Activated CD4-positive, alpha-beta T cell treated with anti-CD3 and anti-CD28 coated beads, Interleukin-2, amount 50 U/mL, for 48 hours (primary cell): Measurements from ENCODE around the gene MGAT4B.
"Not testable (repeated sequence)": the region's sequence is repeated elsewhere in the genome, so short reads cannot be mapped to it uniquely, and the experiment has no call there.

Source experiments
- DNase-seq, 2 experiments: peaks; one replicate each; pipeline ENCODE4 v3.0.0-alpha.2; 2020

Gene MGAT4B

DNA sequence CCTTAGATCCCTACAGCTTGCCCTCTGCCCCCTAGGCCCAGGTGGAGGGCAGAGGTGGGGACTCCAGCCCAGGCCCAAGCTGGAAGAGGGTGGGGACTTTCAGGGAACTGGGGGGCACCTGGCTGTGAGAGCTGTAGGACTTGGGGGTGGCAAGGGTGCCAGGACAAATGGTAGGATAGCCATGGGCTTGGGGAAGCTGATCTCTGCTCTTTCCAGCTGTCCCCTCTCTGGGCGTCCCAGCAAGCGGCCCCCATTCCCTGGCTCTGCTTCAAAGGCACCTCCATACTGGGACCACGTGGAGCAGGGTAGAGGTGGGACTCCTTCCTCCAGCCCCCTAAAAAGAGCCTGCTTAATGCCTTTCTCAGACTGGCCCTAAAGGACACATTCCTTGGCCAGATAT, 12.5 kb downstream of the MGAT4B start:
- DNase-seq: no peak

DNA sequence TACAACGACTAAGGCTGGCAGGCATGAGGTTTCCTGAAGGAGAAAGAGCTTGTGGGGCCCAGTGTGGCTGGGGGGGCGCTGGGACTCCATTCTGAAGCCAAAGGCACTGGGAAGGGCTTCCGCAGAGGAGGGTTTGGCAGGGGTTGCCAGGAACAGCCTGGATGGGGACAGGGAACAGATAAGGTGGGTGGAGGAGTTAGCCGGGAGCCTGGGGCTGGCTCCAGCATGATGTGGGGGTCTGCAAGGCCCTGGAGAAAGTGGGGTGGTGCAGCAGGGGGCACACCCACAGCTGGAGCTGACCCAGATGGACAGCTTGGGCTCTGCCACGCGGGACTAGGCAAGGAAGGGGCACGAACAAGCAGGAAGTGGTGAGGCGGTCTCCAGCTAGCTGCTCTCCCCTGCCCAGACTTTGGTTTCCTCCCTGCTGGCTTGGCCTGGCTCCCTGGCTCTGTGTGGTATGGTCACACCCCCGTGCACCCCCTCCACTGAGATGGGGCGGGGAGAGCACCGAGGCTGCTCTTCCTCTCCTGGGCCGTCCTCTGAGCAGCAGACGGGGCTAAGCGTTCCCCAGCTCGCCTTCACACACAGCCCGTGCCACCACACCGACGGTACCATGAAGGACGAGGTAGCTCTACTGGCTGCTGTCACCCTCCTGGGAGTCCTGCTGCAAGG, 13.1 kb downstream of the MGAT4B start, which contains the start of gene LTC4S:
Gene LTC4S, plus strand, starts transcription at position 519 of the 672 bp plus-strand sequence. Its CDS starts 95 bp downstream, at position 614.
- peak in 1 of 2 experiments; percentile 35 for DNase-seq

DNA sequence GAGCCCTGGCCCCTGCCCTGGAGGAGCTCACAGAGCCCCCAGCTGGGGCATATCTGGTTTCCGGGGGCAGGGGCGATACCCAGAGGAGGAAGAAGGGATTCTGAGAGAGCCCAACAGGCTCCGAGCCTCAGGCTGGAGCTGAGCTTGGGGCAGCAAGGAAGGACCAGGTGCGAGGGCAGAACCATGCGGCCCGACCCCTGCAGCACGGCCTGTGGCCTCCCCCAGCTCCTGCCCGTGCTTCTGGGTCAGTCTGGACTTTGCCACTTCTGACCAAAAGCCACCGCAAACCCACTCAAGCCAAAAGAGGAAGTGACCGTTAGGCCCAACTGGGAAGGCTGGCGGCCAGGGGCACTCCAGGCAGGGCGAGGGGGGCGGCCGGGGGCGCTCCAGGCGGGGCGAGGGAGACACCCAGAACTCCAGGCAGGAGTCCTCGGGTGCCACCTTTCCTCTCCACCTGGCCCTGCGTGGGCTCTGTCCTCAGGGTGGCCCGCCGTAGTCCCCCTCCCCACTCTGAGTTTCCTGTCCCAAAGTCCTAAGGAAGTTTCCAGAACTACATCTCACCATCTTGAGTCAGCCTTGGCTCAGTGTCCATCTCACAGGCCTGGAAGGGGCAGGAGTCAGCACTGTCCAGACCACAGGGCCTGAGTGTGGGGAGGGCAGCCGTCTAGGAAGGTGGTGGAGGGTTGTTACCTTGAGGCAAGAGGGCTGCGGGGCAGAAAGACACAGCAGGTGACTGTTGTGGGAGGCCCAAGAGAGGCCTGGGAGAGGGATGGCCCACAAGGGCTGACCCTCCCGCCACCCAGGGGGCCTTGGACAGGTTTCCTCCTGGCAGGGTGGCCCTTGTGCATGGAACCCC, 13.8 kb downstream of the MGAT4B start:
- DNase-seq: no peak

DNA sequence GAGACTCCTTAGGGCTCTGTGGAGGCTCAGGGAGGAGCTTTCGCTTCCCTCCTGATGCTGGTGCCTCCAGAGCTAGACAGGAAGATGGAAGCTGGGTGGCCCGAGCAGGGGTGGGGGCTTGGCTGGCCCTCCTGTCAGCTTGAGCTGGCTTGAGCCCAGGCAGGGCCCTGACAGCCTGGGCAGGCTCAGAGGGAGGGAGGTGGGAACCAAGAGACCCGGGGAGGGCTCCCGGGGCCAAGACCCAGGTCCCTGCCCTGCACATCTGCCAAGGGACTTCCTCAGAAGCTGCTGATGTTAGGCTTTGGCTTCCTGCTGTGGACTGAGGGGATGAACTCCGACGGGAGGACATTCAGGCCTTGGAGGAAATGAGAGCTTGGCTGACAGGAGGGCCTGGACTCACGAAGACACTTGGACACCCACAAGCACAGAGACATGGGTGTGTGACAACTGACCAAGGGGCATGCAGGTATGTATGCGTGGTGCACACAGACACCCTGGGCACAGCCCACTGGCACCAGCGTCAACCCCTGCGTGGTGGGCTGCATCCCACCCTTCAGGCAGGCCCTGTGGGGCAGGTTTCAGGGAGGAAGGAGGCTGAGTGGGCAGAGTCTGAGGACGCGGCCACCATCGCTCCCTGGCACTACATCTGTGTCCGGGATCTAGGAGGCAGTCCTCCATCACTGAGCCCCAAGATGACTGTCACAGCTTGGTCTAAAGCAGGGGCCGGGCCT, 14.6 kb downstream of the MGAT4B start:
- no peak for DNase-seq

DNA sequence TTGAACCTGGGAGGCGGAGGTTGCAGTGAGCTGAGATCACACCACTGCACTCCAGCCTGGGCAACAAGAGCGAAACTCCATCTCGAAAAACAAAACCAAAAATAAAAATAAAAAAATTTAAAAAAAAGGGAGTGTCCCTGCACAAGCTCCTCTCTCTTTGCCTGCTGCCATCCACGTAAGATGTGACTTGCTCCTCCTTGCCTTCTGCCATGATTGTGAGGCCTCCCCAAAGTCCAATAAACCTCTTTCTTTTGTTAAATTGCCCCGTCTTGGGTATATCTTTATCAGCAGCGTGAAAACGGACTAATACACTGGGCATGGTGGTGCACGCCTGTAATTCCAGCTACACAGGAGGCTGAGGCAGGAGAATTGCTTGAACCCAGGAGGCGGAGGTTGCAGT, 17.4 kb downstream of the MGAT4B start:
- DNase-seq: not testable (repeated sequence)

DNA sequence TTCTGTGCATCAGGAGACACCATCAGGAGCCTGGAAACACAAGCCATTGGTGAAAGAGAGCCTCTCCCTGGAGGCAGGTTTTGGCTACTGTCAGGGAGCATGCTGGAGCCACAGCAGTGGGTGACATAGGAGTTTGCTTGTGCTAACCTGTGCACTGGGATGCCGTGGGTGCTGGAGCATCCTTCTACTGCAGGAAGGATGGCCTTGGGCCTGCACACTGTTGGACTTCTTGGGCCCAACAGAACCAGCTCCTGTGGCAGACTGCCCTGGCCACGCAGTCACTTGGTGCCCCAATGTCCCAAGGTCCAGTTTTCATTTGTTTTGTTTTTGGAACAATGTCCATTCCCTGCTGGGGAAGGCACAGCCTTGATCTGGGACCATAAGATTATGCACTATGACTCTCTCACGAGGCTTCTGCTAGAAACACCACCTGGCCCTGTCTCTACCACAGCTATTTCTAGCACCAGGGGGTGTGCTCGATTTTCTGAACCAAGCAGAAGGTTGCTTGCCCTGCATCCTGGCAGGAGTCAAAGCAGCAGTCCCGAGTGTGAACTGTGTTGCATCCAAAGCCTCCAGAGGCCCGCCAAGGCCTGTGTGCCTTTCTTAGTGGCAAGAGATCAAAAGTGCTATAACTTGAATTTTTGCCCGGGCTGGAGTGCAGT, 18.3 kb downstream of the MGAT4B start:
- DNase-seq: no peak

DNA sequence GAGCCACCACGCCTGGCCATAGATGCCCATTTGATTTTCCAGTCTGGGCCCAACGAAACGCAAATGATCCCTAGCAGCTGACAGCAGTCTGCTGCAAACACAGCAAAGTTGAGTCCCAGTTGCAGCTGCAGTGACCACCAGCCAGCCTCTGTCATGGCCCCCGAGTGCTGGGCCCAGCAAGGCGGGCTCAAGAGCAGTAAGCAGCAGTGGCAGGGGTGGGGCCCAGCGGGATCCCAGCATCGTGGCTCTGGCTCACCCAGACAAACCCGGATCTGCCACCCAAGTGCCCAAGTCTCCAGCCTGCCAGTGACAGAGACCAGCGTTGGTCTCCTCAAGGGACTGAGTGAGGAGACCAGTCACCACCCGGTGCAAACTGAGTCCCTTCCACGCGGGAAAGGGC, 19.8 kb downstream of the MGAT4B start:
- DNase-seq: no peak

DNA sequence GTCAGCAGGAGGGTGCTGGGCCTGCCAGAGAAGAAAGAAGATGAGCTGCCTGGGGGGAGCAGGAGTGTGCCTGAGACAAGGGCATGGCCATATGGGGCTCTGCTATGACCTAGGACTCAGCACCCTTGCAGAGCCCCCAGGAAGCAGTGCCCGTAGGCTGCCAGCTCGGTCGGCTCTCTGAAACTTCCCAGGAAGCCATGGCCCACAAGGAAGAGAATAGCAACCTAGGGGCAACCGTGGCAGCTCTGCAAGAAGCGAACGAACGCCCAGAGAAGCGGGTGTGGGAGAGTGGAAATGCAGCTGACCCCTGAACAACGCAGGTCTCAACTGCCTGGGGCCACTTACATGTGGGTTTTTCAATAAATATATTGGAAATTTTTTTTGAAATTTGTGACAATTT, 23.5 kb downstream of the MGAT4B start:
- no peak for DNase-seq

DNA sequence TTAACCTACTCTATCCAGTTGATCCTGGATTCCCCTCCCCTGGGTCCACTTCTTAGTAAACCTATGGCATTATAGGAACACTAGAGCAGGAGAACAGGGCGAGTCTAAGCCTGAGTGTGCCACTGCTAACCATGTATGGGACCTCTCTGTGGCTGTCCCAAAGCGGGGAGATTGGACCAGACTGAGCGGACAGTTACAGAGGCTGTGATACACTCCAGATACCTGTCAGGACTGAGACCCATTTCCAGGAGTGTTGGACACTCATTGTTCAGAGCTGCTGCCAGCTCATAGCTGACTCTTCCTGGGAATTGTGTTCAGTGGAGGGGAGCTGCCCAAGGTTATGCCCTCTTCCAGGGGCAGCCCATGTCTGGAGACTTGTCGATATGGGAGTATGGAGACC, 24.8 kb downstream of the MGAT4B start:
- DNase-seq: no peak

DNA sequence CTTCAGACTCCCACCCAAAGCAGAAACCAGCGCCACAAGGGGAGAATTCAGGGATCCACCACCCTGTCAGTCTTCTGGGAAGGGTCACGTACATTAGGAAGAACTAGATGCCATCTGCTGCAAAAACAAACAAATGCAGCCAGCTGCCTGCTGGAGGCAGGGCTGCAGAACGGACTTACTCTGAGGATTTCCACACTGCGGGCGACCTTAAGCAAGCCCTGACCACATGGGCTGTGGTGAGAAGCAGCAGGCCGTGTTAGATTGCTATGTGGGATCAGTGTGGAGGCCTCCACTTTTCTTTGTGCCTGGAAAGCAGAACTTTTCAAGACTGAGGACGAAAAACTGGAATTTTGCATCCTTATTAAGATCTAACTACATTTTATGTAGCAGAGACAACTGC, 26.3 kb downstream of the MGAT4B start:
- DNase-seq: no peak

DNA sequence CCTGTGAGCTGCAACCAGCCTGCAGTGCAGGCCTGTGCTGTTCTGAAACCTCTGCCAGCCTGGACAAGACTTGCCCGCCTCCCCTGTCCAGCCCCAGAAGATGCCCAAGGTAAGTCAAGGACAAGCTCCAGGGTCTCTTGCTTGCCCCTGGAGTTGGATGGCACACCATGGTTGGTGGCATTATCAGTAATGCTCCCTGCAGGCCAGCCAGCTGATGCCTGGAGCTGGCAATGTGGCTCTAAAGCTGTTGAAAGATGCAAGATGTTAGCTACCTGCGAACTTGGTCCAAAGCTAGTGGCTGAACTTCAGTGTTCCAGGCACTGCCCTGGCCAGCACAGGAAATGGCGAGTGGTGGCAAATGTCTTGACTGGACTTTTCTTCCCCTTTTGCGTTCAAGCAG, 26.8 kb downstream of the MGAT4B start:
- no peak for DNase-seq

DNA sequence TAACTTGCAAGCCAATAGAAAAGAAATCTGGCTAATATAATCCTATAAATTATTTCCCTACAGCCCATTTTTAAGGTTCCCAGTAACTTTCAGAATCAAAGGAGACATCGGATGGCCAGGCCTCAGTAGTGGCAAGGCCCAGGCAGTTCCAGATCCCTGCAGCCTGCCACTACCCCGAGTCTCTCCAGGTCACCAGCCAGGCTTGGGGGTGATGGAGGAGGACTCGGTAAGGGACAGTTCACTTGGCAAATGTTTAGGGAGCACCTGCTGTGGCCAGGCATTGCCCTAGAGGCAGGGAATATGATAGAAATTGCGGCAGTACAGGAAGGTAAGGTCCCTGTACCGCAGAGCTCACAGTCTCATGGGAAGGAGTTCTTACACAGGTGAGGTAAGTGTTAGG, 28.1 kb downstream of the MGAT4B start:
- DNase-seq: no peak

DNA sequence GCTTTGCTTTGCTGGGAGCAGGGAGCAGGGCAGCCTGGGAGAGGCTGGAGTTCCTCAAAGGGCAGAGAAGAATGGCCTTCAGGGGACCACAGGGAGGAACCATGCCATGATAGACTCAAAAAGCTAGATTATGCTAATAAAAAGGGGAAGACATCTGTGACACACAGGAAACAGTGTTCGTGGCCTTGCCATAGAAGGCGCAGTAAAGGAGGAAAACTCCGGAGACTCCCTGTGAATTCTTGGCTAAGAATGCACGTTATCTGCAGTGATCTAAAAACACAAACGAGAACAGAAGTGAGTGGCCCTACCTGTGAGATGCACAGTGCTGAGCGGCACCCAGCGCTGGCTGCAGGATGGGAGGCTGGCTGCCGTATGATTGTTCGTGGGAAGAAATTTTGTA, 28.8 kb downstream of the MGAT4B start:
- no peak for DNase-seq

DNA sequence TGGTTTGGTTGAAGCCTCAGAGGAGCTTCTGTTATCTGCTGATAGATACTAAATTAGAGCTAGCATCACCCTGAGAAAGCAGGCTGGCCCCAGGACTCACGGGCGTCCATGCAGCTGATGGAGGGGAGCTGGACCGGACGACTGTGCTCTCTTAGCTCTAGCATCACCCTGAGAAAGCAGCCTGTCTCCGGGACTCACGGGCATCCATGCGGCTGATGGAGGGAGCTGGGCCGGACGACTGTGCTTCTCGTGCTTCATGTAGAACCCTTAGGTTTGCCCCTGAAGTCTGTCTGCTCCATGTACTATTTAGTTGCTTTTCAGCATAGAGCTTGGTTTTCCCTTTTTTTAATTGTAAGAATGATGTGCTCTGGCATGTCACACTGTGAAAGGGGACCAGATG, 29.2 kb downstream of the MGAT4B start:
- DNase-seq: no peak

DNA sequence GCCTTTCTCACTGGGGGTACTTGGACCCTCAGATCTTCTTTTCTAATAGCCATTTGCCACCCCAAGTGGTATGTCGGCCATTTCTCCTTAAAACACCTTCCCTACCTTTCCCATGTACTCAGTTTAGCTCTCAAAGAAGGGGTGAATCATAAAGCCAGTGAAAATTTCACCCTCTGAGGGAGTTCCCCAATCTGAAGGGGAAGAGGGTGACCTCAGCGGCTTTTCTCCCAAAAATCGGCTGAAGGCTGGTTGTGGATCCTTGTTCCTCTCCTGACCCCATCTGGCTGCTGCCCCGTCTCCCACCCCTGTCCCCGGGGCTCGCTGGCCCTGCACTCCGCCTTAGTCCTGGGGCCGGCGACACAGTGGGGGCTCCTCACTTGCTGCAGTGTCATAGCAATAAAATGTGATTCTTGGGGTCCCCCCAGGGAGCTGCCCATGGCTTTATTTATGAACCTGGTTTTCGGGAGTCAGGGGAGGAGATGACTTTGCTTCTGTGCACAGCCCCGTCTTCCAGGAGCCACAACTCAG, 30.2 kb downstream of the MGAT4B start:
- DNase-seq: no peak

DNA sequence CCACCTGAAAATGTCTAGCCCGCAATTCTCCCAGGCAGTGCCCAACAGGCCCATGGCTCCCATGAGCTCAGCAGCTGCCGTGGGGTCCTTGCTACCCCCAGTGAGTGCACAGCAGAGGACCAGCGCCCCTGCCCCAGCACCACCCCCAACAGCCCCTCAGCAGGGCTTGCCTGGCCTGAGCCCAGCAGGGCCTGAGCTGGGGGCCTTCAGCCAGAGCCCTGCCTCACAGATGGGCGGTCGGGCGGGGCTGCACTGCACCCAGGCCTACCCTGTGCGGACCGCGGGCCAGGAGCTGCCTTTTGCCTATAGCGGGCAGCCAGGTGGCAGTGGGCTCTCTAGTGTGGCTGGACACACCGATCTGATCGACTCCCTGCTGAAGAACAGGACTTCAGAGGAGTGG, 32.2 kb downstream of the MGAT4B start:
- DNase-seq: no peak

DNA sequence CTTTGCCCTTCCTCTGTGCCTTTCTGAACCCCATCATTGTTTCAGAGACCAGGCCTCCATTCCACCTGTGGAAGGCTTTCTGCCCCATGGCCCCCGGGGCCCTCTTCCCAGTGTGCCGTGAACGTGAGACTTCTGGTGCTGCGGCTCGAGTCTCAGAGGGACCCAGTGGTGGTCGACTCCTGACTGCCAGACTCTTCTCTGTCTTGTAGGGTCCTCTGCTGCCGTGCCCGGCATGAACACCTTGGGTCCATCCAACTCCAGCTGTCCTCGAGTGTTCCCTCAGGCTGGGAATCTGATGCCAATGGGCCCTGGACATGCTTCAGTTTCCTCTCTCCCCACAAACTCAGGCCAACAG, 33.0 kb downstream of the MGAT4B start:
- DNase-seq: no peak

DNA sequence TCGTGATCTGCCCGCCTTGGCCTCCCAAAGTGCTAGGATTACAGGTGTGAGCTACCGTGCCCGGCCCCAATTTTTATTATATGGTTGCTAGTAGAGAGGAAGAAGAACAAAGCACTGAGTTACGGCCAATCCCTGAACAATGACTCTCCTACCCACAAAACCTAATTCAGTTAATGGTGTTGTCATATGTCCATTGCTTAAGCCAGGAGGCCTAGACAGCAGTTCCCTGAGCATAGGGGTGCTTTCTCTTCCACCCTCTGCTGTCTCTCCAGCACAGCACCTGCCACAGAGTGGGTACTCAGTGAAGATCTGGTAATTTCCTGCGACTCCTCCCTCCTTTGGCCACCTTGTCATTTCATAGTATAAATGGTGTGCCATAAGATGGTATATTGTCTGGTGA, 34.3 kb downstream of the MGAT4B start:
- no peak for DNase-seq

DNA sequence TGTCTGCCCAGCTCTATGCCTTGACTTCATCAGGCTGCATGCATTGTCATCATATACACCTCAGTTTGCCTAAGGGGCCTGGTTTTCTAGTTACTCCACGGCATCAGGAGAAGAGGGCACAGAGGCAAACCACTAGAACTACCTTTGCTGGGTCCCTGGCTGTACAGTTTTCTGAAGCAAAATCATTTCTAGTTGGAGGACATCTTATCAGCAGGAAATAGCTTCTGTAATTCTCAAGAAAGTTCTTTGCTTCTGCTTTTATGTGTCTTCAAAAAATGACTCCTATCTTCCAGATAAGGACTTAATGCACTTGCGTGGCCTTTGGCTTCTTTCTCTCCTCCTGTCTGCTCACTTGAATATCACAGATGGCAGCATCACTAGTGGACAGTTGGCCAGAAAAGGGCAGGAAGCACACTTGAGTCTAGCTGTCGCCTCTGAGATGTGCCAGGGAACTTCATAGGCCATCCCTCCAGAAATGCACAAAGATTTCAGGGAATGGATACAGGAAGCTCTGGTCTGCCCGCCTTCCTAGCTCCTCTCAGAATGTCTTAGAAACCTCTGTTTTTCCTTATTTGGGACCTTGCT, 35.3 kb downstream of the MGAT4B start:
- DNase-seq: no peak

DNA sequence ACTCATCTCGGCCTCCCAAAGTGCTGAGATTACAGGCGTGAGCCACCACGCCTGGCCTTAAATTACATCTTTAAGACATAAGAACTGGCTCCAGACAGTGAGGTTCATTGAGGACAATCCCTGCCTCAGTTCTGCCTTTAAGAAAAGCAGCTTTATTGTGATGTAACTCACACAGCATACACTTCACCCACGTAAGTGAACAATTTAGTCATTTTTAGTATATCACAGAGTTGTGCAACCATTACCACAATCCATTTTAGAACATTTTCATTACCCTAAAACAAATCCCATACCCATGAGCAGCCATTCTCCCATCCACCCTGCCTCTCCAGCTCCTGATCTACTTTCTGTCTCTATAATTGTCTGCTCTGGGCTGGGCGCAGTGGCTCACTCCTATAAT, 36.9 kb downstream of the MGAT4B start:
- DNase-seq: no peak

DNA sequence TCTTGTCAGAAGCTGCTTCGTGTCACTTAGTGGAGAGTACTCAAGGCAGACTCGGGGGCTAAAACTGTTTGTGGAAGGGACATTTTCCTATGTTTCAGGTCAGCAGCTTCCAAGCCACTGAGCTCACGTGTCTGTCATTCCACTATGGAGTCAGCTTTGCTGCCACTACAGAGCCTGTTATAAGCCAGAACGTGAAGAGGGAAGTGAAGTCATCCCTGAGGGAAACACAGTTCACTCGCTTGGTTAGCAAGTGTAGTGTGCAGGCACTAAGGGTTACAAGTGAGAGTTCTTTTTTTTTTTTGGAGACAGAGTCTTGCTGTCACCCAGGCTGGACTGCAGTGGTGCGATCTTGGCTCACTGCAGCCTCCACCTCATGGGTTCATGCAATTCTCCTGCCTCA, 37.4 kb downstream of the MGAT4B start:
- no peak for DNase-seq

DNA sequence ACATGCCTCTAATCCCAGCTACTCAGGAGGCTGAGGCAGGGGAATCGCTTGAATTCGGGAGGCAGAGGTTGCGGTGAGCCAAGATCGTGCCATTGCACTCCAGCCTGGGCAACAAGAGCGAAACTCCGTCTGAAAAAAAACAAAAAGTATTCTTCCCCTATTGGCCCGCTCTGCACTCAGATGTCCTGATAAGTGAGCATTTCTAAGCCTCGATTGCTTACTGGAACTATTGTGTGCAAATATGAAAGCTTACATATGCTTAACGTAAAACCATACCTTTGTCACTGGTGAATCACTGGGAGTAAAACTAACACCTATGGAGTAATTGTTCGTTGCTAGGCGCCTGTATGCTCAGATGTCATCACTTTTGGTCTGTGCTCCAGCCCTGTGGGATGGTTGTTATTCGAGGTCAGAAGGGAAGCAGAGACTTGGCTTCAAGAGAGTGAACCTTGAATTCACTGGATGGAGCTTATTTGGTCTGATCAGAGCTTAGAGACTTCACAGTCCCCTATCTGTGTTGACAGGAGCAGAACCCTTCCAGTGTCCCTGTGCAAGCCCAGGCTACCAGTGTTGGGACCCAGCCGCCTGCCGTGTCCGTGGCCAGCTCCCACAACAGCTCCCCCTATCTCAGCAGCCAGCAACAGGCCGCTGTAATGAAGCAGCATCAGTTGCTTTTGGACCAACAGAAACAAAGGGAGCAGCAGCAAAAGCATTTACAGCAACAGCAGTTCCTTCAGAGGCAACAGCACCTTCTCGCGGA, 38.2 kb downstream of the MGAT4B start:
- no peak for DNase-seq
